HG03521 (cell line): Measurements from ENCODE around the gene SHMT2.

Experiments
- ATAC-seq: cut with Tn5 transposase; IDR thresholded peaks from one replicate; pipeline ENCODE4 v1.9.1; 2021; ENCODE audit warnings: mild to moderate bottlenecking, moderate library complexity; ENCODE audit not compliant: unreplicated experiment

The SHMT2 gene

GRCh38 chr12:57229634-57230380 is at the start of gene SHMT2:
Gene SHMT2, plus strand, starts transcription at chr12:57229711. Its CDS starts 68 bp downstream, at chr12:57229779.
- peak; percentile 56 for ATAC-seq

GRCh38 chr12:57180321-57180989 is 49.1 kb upstream of the SHMT2 start:
- ATAC-seq = no peak

GRCh38 chr12:57181072-57181471 is 48.4 kb upstream of the SHMT2 start:
- ATAC-seq = no peak

GRCh38 chr12:57181561-57182155 is 47.9 kb upstream of the SHMT2 start:
- no peak for ATAC-seq

- peak; percentile 76 for ATAC-seq
Measured at GRCh38 chr12:57182918-57183575, 46.5 kb upstream of the SHMT2 start.

- ATAC-seq = no peak
Measured at GRCh38 chr12:57183939-57184725, 45.4 kb upstream of the SHMT2 start.

GRCh38 chr12:57185403-57185802 is 44.1 kb upstream of the SHMT2 start:
- no peak for ATAC-seq

GRCh38 chr12:57185906-57186508 is 43.5 kb upstream of the SHMT2 start:
- ATAC-seq = no peak

GRCh38 chr12:57187222-57188089 is 42.1 kb upstream of the SHMT2 start:
- ATAC-seq = no peak

- no peak for ATAC-seq
Measured at GRCh38 chr12:57188090-57188425, 41.5 kb upstream of the SHMT2 start.

GRCh38 chr12:57190037-57190436 is 39.5 kb upstream of the SHMT2 start:
- ATAC-seq = no peak

GRCh38 chr12:57190821-57191220 is 38.7 kb upstream of the SHMT2 start:
- ATAC-seq = no peak

GRCh38 chr12:57191410-57191809 is 38.1 kb upstream of the SHMT2 start:
- no peak for ATAC-seq

GRCh38 chr12:57192920-57193319 is 36.6 kb upstream of the SHMT2 start:
- ATAC-seq = no peak

GRCh38 chr12:57193706-57194245 is 35.7 kb upstream of the SHMT2 start:
- ATAC-seq = no peak

GRCh38 chr12:57194253-57194652 is 35.3 kb upstream of the SHMT2 start:
- ATAC-seq = no peak

GRCh38 chr12:57195186-57195585 is 34.3 kb upstream of the SHMT2 start:
- no peak for ATAC-seq

GRCh38 chr12:57195611-57196371 is 33.7 kb upstream of the SHMT2 start:
- no peak for ATAC-seq
